Measurements from ENCODE around the gene HSH2D.

The HSH2D gene

DNA sequence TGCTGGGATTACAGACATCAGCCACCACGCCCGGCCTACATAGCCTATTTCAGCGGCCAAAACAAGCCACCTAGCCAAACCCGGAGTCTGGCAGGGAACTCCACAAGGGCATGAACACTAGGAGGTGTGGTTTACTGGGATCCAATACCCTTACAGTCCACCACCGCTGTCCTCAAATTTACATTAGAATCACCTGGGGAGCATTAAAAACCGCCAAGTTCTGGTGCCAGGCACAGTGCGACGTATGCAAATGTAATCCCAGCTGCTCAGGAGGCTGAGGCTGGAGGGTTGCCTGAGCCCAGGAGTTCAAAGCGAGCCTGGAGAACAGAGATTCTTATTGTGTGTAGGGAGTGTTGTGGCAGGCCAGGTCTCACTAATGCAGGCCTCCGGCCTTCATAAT is 50.0 kb downstream of the HSH2D start:
- DNase-seq (ENCODE audit: low read depth), result no peak

DNA sequence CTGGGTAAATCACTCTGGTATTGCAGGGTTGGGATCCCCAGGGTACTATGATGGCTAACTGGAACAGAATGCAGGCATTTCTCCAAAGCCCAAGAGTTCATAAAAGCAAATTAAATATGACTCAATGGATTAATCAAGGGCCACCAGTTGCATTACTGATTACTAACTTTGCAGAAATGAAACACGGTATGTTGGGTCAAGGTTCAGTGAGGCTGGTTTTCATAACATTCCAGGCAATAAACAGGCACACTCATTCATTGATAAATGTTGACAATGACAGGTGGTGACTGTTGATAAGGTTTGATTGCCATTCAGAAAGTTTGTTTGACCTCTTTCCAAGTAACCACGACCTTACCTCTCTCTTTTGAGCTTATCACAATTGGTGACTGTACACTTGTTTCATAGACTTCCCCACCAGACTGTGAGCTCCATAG is 53.7 kb downstream of the HSH2D start:
- no peak for DNase-seq (ENCODE audit: low read depth)

DNA sequence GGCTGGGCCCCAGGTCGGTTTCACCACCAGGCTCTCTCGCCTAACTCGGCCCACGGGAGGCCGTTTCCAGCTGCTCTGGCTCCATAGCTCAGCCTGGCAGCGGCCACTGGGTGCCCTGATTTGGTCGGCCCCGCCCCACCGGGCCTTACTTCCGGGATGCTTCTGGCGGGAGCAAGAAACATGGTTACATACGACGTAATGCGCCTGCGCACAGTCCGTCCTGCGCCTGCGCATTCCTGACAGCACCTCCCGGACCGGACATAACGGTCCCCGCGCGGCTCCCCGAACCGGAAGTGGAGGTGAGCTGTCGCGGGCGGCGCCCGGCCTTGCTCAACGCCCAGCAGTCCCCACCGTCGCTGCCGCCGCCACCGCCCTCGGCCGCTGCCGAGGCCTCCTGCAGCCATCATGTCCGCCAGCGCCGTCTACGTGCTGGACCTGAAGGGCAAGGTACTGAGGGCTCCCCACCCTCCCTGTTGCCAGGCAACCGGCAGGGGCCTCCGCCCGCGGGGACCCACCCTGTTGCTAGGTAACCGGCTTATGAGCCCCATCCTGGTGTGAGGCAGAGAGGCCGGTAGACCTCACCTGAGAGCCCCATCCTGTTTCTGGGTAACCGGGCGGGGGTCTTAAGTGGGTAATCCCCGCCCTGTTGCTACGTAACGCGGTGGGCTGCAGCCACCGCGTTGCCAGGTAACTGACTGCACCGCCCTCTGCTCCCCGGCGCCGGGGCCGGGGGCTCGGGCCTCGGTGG is 54.3 kb downstream of the HSH2D start, which contains the start of gene AP1M1:
Gene AP1M1 (plus strand): TSS at position 290 of the 748 bp plus-strand sequence. CDS start 116 bp downstream, at position 406.
- peak; percentile 96 for DNase-seq (ENCODE audit: low read depth)

DNA sequence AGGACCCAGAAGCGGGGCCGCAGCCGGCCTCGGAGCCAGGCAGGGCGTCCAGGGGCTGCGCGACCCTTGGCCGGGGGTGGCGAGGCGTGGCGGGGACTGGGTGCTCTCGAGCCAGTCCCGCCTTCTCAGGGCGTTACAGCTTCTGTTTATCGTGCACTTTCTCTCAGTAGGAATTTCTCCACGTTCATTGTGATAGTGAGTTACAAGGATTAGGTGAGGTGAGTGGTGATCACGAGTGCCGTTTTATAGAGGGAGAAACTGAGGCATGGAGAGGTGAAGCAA is 54.8 kb downstream of the HSH2D start:
- no peak for DNase-seq (ENCODE audit: low read depth)

DNA sequence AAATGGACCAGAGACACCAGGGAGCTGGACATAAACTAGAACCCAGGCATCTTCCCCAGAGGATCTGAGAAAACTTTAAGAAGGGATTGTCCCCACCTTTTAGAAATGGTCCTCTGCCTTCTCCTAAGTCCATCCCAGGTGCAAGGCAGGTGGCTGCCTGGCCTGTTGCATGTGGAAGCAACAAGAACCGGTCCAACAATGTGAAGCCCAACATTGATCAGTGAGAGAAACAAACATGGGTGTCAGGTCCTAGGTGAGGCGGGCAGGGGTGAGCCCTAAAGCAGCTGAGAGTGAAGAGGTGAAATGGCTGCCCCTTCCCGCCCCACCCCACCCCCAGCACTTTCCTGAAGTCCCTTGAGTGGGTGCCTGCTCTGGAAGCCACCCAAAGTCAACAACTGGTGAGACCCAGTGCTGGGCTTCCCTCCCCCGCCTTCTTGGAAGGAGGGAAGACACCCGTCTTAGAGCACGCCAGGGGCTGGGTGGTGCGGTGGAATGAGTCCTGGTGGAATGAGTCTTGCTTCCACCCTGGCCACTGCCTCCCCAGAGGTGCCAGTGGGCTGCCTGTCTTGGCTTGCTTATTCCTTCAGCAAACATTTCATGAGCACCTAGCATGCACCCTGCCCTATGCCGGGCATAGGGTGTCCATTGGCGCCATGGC is 55.9 kb downstream of the HSH2D start:
- no peak for DNase-seq (ENCODE audit: low read depth)

DNA sequence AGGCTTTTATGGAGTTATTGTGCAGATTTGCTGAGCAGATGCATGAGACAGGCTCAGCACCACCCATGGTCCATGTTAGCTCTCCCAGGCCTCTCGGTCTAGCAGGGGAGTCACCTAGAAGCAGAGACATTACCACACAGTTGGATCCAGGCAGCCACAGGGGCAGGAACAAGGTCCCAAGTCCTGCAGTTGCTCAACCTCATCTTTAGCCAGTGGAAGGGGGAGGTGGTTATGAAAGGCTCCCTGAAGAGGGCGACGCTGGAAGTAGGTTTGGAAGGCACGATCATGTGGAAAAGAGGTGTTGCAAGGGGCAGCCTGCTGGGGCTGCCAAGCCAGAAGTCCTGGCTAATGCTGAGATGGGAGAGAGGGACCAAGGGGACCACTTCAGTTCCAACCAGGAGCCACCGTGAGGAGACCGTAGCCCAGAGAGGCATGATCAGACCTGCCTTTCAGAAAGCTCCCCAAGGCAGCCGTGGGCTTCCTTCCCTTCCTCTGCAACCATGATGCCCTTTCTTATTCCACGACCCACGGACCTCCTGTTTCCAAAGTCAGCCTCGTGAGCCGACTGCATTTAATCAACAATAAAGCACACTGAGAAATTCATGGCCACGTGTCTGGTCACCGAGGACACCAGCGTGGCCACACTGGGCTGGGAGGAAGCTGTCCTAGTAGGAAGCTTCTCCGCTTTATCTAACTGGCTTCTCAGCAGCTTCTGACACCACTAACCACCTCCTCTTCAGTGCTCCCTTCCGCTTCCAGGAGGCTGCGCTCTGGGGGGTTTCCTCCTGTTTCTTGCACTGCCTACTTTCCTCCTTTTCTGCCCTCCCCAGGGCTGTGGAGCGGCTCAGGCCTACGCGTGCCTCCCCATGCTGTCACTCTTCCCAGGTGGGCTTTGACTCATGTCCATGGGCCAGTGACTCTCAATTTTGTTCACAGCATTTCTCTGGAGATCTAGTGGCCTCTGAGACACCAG is 56.8 kb downstream of the HSH2D start:
- no peak for DNase-seq (ENCODE audit: low read depth)

DNA sequence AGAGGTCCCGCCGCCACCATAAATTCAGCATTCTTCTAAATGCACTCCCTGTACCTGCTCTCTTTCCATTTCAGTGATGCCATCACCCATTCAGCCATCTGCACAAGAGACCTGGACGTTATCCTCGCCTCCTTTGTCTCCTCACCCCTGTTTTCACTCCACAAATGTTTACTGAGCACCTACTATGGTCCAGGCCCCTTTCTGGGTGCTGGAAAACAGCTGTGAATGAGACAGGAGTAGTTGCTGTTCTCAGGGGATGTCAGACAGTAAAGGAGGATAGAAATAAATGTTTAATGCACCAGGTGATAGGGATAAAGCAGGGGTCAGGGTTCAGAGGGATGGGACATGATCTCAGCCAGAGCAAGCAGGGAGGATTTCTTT is 57.5 kb downstream of the HSH2D start:
- DNase-seq (ENCODE audit: low read depth), result no peak

DNA sequence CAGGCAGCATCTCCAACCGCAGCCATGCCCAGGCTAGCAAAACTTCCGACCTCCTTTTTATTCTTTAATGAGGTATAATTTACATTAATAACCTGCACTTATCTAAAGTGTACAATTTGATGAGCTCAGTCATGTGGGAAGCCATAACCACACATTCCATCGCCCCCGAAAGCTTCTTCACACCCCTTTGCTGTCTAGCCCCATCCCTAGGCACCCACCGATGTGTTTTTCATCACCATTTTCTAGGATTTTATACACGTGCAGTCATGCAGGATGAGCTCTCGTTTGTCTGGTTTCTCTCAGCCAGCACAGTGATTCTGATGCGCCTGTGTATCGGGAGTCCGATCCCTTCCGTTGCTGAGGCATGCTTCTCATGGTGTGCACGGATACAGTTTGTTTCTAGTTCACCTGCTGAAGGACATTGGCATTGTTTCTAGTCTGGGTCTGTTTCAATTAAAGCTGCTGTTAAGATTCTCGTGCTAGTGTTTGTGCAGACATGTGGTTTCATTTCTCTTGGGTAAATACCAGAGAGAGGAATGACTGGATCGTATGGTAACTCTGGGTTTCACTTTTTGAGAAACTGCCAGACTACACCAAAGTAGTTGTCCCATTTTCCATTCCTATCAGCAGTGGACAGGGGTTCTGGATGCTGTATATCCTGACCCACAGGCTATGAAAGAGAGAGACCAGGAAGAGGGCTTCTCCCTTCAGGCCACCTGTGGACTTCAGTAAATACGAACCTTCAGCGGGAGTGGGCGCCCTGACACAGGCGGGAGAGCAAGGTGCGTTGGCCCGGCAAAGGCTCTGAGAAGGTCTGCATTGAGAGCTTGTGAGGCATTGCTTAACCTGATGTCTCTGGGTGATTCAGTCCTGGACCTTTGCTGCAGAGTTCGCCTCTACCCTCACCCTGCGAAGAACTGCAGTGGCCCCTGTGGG is 59.1 kb downstream of the HSH2D start:
- no peak for DNase-seq (ENCODE audit: low read depth)

DNA sequence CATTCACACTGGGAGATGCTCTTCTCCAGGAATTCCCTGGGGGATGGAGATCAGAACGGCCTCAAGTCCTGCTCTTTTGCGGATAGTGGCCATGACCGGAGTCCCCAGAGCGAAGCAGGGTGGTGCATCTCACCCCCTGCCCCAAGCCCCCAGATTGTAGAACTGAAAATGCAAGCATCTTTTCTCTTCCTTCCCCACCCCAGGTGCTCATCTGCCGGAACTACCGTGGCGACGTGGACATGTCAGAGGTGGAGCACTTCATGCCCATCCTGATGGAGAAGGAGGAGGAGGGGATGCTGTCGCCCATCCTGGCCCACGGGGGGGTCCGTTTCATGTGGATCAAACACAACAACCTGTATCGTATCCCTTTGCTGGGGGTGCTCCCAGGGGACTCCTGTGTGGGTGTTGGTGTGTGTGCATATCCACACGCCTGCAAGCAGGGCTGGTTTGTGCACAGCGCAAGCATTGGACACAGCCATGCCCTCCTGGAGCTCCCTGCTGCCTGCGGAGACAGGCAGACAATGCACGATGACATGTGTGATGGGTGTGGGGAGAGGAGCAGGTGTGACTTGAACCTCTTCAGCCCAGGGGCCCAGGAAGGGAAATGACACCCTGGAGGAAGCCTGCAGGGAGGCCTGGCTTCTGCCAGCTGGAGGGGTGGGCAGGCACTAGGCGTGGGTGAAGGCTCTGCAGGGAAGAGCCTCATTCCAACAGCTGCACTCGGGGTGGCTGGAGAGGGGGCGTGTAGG is 59.9 kb downstream of the HSH2D start:
- DNase-seq (ENCODE audit: low read depth), result no peak

DNA sequence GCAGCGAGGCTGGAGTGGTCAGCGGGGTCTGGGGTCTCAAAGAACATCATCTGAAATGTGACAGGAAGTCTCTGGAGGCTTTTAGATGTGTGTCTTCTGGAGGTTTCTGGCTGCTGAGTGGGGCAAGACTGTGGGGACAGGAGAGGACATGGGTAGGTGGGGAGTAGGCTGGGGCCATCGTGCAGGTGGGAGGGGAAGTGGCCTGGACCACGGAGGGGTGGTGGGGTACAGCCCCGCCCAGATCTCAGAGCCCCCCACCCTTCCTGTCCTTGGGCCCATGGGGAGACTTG is 60.5 kb downstream of the HSH2D start:
- DNase-seq (ENCODE audit: low read depth), result no peak

DNA sequence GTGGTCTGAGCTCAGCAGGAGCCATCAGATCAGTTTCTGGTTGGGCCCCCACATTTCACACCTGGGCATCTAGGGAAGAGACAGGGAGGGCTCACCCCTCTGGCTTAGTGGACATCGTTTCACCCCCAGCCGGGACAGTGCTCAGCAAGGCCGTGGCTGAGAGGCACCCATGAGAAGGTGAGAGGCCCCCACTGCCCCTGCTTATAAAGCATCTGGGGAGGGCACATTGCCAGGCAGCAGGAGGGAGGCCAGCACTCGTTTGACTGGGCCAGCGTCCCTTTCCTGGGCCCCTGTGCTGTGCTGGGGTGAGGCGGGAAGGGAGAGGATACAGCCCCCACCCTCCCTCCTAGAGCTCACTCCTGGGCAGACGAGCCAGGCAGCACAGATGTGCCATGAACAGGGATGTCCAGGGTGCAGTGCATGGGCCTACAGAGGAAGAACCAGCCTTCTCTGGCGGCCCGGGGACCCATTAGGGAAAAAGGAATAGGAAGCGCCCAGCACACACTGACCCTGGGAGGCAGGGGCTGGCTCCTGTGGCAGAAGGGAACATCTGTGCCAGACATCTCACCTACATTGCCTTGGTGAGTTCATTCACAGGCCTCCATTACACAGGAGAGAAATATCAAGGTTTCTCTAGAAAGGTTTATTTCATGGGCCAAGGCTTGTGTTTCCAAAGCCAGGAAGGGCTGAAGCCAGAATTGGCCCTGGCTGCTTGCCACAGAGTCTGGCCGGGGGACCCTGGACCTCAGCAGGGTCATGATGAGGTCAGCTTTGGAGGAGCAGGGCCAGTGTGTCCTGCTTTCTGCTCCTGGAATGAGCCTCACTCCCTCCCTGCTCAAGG is 61.9 kb downstream of the HSH2D start:
- DNase-seq (ENCODE audit: low read depth), result no peak

DNA sequence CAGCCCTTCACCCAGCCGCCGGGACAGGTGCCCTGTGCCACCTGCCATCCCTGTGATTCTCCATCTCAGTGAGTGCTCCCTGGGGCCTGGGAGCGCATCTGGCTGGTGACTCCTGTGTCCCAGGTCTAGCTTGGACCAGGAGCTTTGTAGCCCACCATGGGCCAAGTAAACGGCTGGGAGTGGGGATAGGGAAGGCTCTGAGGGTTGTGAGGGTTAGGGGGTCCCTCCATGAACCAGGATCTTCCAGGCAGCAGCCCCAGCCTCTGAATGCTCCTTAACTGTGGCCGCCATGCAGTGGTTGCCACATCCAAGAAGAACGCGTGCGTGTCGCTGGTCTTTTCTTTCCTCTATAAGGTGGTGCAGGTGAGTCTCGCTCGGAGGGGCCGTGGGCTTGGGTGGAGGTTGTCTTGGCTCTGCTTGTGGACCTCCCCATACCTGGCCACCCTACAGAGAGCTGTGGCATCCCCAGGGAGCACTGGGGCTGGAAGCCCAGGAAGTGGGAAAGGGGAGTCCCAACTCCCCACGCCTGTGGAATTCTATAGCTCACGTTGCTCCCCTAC is 62.6 kb downstream of the HSH2D start:
- DNase-seq (ENCODE audit: low read depth), result no peak

DNA sequence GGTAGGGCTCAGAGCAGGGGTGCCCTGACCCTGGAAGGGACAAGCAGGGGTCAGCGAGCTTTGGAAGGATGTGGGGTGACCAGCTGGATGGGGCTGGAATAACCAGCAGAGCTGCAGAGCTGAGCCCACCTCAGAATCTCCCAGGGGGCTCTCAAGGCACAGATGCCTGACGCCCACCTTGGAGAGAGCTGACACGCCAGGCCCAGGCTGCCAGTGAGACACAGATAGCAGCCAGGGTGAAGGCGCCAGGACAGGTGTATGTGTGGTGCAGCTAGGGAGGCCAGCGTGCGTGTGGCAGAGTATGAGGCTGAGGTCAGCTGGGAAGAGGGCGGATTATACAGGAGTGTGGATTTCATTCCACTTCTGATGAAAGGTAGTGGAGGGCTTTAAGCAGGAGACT is 63.2 kb downstream of the HSH2D start:
- DNase-seq (ENCODE audit: low read depth), result no peak

DNA sequence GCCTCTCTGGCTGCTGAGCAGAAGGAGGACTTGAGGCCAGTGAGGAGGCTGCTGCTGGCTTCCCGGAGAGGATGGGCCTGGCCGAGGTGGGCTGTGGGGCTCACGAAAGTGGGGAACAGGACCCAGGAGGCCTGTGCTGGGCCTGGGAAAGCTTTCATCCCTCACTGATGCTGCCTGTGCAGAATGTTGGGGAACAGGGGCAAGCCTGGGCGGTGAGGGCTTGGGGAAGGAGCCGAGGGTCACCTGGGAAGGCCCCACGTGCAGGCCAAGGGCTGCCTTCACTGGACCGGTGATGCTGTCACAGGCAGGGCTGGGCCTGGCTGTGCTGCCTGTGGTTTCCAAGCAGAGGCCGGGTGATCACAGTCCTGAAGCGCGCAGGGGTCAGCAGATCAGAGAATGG is 63.6 kb downstream of the HSH2D start:
- no peak for DNase-seq (ENCODE audit: low read depth)

DNA sequence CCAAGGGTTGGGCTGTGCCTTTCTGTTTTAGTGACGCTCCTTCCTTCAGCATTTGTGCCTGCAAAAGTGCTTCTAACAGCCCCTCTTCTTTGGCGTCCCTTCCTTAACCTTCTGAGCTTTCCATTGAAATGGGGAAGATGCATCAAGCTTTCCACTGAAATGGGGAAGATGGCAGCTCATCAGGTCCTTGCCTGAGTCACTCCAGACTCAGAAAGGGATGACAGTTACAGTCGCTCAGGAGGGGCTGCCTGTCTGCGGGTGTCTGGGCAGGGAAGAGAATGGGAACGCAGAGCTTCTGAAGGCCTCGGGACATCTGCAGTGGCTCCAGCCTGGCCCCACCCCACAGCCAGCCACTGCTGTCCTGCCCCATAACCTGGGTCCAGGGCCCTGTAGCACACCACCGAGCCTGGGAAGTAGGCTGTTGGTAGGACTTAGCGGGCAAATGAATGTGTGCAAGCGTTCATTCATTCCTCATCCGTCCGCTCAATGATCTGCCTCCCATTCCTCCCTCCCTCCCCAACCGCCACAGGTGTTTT is 64.1 kb downstream of the HSH2D start:
- no peak for DNase-seq (ENCODE audit: low read depth)

All from CMK (cell line).